Measurements from ENCODE around the gene FHOD3. TPM values are rescaled to one million over a fixed set of nuclear protein-coding genes. Genes with fewer than 3 reads are reported as not detected.

Gene FHOD3
- total RNA-seq, 1 donor from 2014 or later, result not detected

GRCh38 chr18:36655074-36655473, 357.6 kb downstream of the FHOD3 start:
- H3K36me3 Mint-ChIP-seq (ENCODE audit: low read depth), result no peaks in the 10 kb centered on the region
- H3K9me3 Mint-ChIP-seq, result no peaks in the 10 kb centered on the region
- H3K27me3 Mint-ChIP-seq (ENCODE audit: low read depth), result peaks cover 8% of the 10 kb centered on the region
- no peak overlapping the region for H3K27ac Mint-ChIP-seq
- no peaks in the 10 kb centered on the region for H3K4me1 Mint-ChIP-seq (ENCODE audit: low read depth)
- no peak for DNase-seq (ENCODE audit: low spot score)
- intact Hi-C loops (cut with micrococcal nuclease), result no loop called here
- H3K4me3 Mint-ChIP-seq (ENCODE audit: low read depth), result no peak overlapping the region

GRCh38 chr18:36655930-36656329, 358.4 kb downstream of the FHOD3 start:
- H3K4me3 Mint-ChIP-seq (ENCODE audit: low read depth), result no peak overlapping the region
- intact Hi-C loops (cut with micrococcal nuclease), result no loop called here
- no peaks in the 10 kb centered on the region for H3K36me3 Mint-ChIP-seq (ENCODE audit: low read depth)
- H3K4me1 Mint-ChIP-seq (ENCODE audit: low read depth), result no peaks in the 10 kb centered on the region
- DNase-seq (ENCODE audit: low spot score), result no peak
- no peaks in the 10 kb centered on the region for H3K9me3 Mint-ChIP-seq
- H3K27ac Mint-ChIP-seq, result no peak overlapping the region
- H3K27me3 Mint-ChIP-seq (ENCODE audit: low read depth), result peaks cover 4% of the 10 kb centered on the region

- intact Hi-C loops (cut with micrococcal nuclease), result no loop called here
- H3K27me3 Mint-ChIP-seq (ENCODE audit: low read depth), result peaks cover 2% of the 10 kb centered on the region
- no peak for DNase-seq (ENCODE audit: low spot score)
- H3K4me1 Mint-ChIP-seq (ENCODE audit: low read depth), result no peaks in the 10 kb centered on the region
- no peak overlapping the region for H3K4me3 Mint-ChIP-seq (ENCODE audit: low read depth)
- H3K27ac Mint-ChIP-seq, result no peak overlapping the region
- H3K9me3 Mint-ChIP-seq, result no peaks in the 10 kb centered on the region
- no peaks in the 10 kb centered on the region for H3K36me3 Mint-ChIP-seq (ENCODE audit: low read depth)
Observed at GRCh38 chr18:36658611-36659010, 361.1 kb downstream of the FHOD3 start.

GRCh38 chr18:36660311-36660710, 362.8 kb downstream of the FHOD3 start:
- Mint-ChIP-seq H3K4me3 (ENCODE audit: low read depth) (no peak overlapping the region), H3K27ac (no peak overlapping the region), H3K27me3 (ENCODE audit: low read depth) (peaks cover 2% of the 10 kb centered on the region), H3K9me3 (no peaks in the 10 kb centered on the region), H3K4me1 (ENCODE audit: low read depth) (no peaks in the 10 kb centered on the region), H3K36me3 (ENCODE audit: low read depth) (no peaks in the 10 kb centered on the region)
- no peak for DNase-seq (ENCODE audit: low spot score)
- intact Hi-C loops (cut with micrococcal nuclease), result no loop called here

GRCh38 chr18:36661999-36662398, 364.5 kb downstream of the FHOD3 start:
- no peak overlapping the region for H3K27ac Mint-ChIP-seq
- no peak overlapping the region for H3K4me3 Mint-ChIP-seq (ENCODE audit: low read depth)
- intact Hi-C loops (cut with micrococcal nuclease), result no loop called here
- H3K36me3 Mint-ChIP-seq (ENCODE audit: low read depth), result no peaks in the 10 kb centered on the region
- DNase-seq (ENCODE audit: low spot score), result no peak
- H3K27me3 Mint-ChIP-seq (ENCODE audit: low read depth), result peaks cover 2% of the 10 kb centered on the region
- H3K4me1 Mint-ChIP-seq (ENCODE audit: low read depth), result no peaks in the 10 kb centered on the region
- no peaks in the 10 kb centered on the region for H3K9me3 Mint-ChIP-seq

GRCh38 chr18:36663312-36663711, 365.8 kb downstream of the FHOD3 start:
- intact Hi-C loops (cut with micrococcal nuclease), result no loop called here
- Mint-ChIP-seq H3K4me1 (ENCODE audit: low read depth) (no peaks in the 10 kb centered on the region), H3K4me3 (ENCODE audit: low read depth) (no peak overlapping the region), H3K9me3 (no peaks in the 10 kb centered on the region), H3K27me3 (ENCODE audit: low read depth) (peaks cover 2% of the 10 kb centered on the region), H3K36me3 (ENCODE audit: low read depth) (no peaks in the 10 kb centered on the region), H3K27ac (no peak overlapping the region)
- no peak for DNase-seq (ENCODE audit: low spot score)

GRCh38 chr18:36665952-36666351, 368.4 kb downstream of the FHOD3 start:
- Mint-ChIP-seq H3K27me3 (ENCODE audit: low read depth) (peaks cover 12% of the 10 kb centered on the region), H3K9me3 (no peaks in the 10 kb centered on the region), H3K36me3 (ENCODE audit: low read depth) (no peaks in the 10 kb centered on the region), H3K4me1 (ENCODE audit: low read depth) (no peaks in the 10 kb centered on the region), H3K27ac (no peak overlapping the region), H3K4me3 (ENCODE audit: low read depth) (no peak overlapping the region)
- no peak for DNase-seq (ENCODE audit: low spot score)
- intact Hi-C loops (cut with micrococcal nuclease), result no loop called here

- Mint-ChIP-seq H3K36me3 (ENCODE audit: low read depth) (no peaks in the 10 kb centered on the region), H3K4me3 (ENCODE audit: low read depth) (no peak overlapping the region), H3K27me3 (ENCODE audit: low read depth) (peaks cover 13% of the 10 kb centered on the region), H3K4me1 (ENCODE audit: low read depth) (peaks cover under 1% of the 10 kb centered on the region), H3K27ac (no peak overlapping the region), H3K9me3 (no peaks in the 10 kb centered on the region)
- no peak for DNase-seq (ENCODE audit: low spot score)
- intact Hi-C loops (cut with micrococcal nuclease), result no loop called here
Observed at GRCh38 chr18:36667811-36668210, 370.3 kb downstream of the FHOD3 start.

GRCh38 chr18:36668349-36668748, 370.8 kb downstream of the FHOD3 start:
- H3K27me3 Mint-ChIP-seq (ENCODE audit: low read depth), result peaks cover 16% of the 10 kb centered on the region
- no peak overlapping the region for H3K27ac Mint-ChIP-seq
- no peaks in the 10 kb centered on the region for H3K9me3 Mint-ChIP-seq
- DNase-seq (ENCODE audit: low spot score), result no peak
- H3K36me3 Mint-ChIP-seq (ENCODE audit: low read depth), result no peaks in the 10 kb centered on the region
- intact Hi-C loops (cut with micrococcal nuclease), result no loop called here
- H3K4me1 Mint-ChIP-seq (ENCODE audit: low read depth), result peaks cover 3% of the 10 kb centered on the region
- H3K4me3 Mint-ChIP-seq (ENCODE audit: low read depth), result no peak overlapping the region

GRCh38 chr18:36672437-36673344, 375.2 kb downstream of the FHOD3 start:
- intact Hi-C loops (cut with micrococcal nuclease), result no loop called here
- no peaks in the 10 kb centered on the region for H3K36me3 Mint-ChIP-seq (ENCODE audit: low read depth)
- no peak overlapping the region for H3K4me3 Mint-ChIP-seq (ENCODE audit: low read depth)
- peaks cover 18% of the 10 kb centered on the region for H3K27me3 Mint-ChIP-seq (ENCODE audit: low read depth)
- no peak overlapping the region for H3K27ac Mint-ChIP-seq
- H3K9me3 Mint-ChIP-seq, result no peaks in the 10 kb centered on the region
- H3K4me1 Mint-ChIP-seq (ENCODE audit: low read depth), result peaks cover 3% of the 10 kb centered on the region
- no peak for DNase-seq (ENCODE audit: low spot score)

- Mint-ChIP-seq H3K4me3 (ENCODE audit: low read depth) (no peak overlapping the region), H3K9me3 (no peaks in the 10 kb centered on the region)
- intact Hi-C loops (cut with micrococcal nuclease), result no loop called here
Observed at GRCh38 chr18:36673452-36673851, 375.9 kb downstream of the FHOD3 start.

GRCh38 chr18:36675076-36675475, 377.6 kb downstream of the FHOD3 start:
- Mint-ChIP-seq H3K27me3 (ENCODE audit: low read depth) (peaks cover 22% of the 10 kb centered on the region), H3K4me1 (ENCODE audit: low read depth) (peaks cover 3% of the 10 kb centered on the region), H3K4me3 (ENCODE audit: low read depth) (no peak overlapping the region), H3K9me3 (no peaks in the 10 kb centered on the region), H3K36me3 (ENCODE audit: low read depth) (no peaks in the 10 kb centered on the region), H3K27ac (no peak overlapping the region)
- no peak for DNase-seq (ENCODE audit: low spot score)
- intact Hi-C loops (cut with micrococcal nuclease), result no loop called here

More at GRCh38 chr18:36673452-36673851, 375.9 kb downstream of the FHOD3 start:
- DNase-seq (ENCODE audit: low spot score), result no peak
- Mint-ChIP-seq H3K36me3 (ENCODE audit: low read depth) (no peaks in the 10 kb centered on the region), H3K4me1 (ENCODE audit: low read depth) (peaks cover 3% of the 10 kb centered on the region), H3K27ac (no peak overlapping the region), H3K27me3 (ENCODE audit: low read depth) (peaks cover 18% of the 10 kb centered on the region)

GRCh38 chr18:36675542-36675941, 378.0 kb downstream of the FHOD3 start:
- no peak for DNase-seq (ENCODE audit: low spot score)
- Mint-ChIP-seq H3K9me3 (no peaks in the 10 kb centered on the region), H3K36me3 (ENCODE audit: low read depth) (no peaks in the 10 kb centered on the region), H3K4me1 (ENCODE audit: low read depth) (peaks cover 3% of the 10 kb centered on the region), H3K27ac (no peak overlapping the region), H3K4me3 (ENCODE audit: low read depth) (no peak overlapping the region), H3K27me3 (ENCODE audit: low read depth) (peaks cover 19% of the 10 kb centered on the region)
- intact Hi-C loops (cut with micrococcal nuclease), result no loop called here
